Fibroblast of mammary gland (primary cell): ENCODE data around the gene BTD.

Source experiments
- DNase-seq: peaks from one replicate; pipeline ENCODE4 v3.0.0-alpha.2; 2010; ENCODE audit warnings: low read depth
- H3K4me3 ChIP-seq: 2 replicates; pipeline ENCODE4 v1.5.1; 2011; ENCODE audit warnings: low read depth, mild to moderate bottlenecking, low read length, moderate library complexity; ENCODE audit not compliant: control insufficient read depth
- TF ChIP-seq, protein P1 (sequence below): conservative IDR thresholded peaks from 2 replicates; pipeline ENCODE4 v1.5.1; 2011; ENCODE audit warnings: low read depth, low read length, inconsistent platforms; ENCODE audit not compliant: control insufficient read depth, insufficient read depth

BTD gene

DNA sequence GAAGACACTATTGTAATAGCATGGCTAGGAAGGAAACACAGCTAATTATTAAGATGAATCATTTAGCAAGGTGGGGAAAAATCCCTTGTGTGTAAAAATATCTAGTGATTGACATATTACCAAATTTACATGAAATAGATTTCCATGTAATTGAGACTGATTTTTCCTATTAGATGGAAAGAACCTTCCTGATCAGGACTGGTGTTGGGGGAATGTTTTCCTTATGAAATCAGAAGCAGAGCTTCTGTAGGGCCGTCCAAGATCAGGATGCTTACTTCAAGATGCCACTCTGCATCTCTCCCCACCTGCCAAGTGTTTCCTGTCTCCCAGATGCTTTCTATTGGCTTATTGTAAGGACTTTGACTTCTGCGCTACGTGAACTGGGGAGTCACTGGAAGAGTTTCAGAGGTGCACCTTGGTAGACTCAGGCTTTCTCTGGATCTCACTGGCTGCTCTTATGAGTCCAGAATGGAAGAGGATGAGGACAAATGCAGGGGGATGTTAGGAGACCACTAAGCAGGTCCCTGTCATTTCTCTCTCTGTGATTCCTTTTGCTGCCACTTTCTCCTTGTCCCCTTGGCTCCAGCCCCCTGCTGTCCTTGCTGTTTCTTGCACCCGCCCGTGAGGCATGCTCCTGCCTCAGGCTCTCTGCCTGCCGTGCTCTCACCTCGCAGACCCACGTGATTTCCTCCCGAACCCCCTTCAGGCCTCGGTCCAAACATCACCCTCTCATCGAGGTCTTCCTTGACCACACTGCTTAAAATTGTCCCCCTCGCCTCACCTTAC lies 30.1 kb downstream of the BTD start:
- H3K4me3 ChIP-seq = no peak overlapping the region
- no peak for DNase-seq
- TF ChIP-seq, protein P1, sequence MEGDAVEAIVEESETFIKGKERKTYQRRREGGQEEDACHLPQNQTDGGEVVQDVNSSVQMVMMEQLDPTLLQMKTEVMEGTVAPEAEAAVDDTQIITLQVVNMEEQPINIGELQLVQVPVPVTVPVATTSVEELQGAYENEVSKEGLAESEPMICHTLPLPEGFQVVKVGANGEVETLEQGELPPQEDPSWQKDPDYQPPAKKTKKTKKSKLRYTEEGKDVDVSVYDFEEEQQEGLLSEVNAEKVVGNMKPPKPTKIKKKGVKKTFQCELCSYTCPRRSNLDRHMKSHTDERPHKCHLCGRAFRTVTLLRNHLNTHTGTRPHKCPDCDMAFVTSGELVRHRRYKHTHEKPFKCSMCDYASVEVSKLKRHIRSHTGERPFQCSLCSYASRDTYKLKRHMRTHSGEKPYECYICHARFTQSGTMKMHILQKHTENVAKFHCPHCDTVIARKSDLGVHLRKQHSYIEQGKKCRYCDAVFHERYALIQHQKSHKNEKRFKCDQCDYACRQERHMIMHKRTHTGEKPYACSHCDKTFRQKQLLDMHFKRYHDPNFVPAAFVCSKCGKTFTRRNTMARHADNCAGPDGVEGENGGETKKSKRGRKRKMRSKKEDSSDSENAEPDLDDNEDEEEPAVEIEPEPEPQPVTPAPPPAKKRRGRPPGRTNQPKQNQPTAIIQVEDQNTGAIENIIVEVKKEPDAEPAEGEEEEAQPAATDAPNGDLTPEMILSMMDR = no peak

GRCh38 chr3:15632212-15632580 lies 30.7 kb downstream of the BTD start:
- DNase-seq = no peak
- TF ChIP-seq, protein P1 = no peak
- no peak overlapping the region for H3K4me3 ChIP-seq

DNA sequence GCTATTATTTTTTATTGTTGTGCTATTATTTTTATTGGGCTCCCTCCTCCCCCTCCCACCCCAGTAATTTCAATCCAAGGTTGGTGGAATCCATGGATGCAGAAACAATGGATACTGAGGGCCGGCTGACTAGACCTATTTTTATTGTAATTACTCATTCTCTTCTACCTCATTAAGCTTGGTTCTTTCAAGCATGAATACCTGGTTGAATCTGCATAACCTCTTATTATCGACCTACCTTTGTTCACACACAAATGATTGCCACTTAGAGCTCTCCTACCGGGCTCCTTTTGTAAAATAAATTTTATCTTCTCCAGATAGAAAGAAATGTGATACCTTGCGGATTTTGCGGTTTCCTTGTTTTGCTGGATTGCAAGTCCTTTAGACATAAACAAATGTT lies 31.6 kb downstream of the BTD start:
- no peak overlapping the region for H3K4me3 ChIP-seq
- TF ChIP-seq, protein P1 = no peak
- DNase-seq = no peak

- no peak overlapping the region for H3K4me3 ChIP-seq
- TF ChIP-seq, protein P1 = no peak
- peak; percentile 48 for DNase-seq
Observed at GRCh38 chr3:15633766-15634598, 32.4 kb downstream of the BTD start.

DNA sequence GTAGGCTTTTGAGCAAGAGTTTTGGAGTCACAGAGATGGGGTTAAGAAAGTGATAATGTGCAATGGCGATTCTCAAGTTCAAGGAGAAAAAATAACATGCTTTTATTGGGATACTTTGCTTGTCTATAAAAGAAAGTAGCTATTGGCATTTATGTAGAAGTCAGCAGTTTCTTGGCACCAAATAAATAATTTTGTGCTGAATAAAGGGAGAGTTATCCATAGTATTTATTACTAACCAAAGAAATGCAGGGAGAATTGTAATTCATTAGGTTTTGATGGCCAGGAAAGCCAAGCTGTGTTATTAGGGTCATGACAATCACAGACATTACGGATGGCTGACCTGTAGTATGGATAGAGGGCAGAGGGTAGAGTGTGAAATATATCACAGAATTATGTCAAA lies 33.1 kb downstream of the BTD start:
- H3K4me3 ChIP-seq = no peak overlapping the region
- TF ChIP-seq, protein P1 = no peak
- DNase-seq = no peak

GRCh38 chr3:15635121-15635661 lies 33.6 kb downstream of the BTD start:
- DNase-seq = peak; percentile 92
- H3K4me3 ChIP-seq = no peak overlapping the region

More at GRCh38 chr3:15635121-15635661, 33.6 kb downstream of the BTD start:
- TF ChIP-seq, protein P1 = no peak
